Body of pancreas (tissue), 4 donors: ENCODE data around the gene GABRB1. TPM values are rescaled to one million over a fixed set of nuclear protein-coding genes. Genes with fewer than 3 reads are reported as not detected.

Experiments used
- ATAC-seq: fragments of 150-250 bp; one replicate; pipeline ENCODE4 v1.9.1; 2016
- DNase-seq, 4 donors: peaks; one replicate each; pipeline ENCODE4 v3.0.0-alpha.2; 2019
- H3K27ac ChIP-seq, 4 donors: fragments of 200-600 bp; sonication (generic); 1 replicate in 3 of 4; 2 replicates in 1 of 4; pipeline versions ENCODE4 v1.5.1 to v1.6.1; 2016 to 2019; ENCODE audit warnings: mild to moderate bottlenecking in 1 of 4, mixed read lengths in 1 of 4, moderate library complexity in 1 of 4
- H3K27me3 ChIP-seq, 2 donors: fragments of 200-600 bp; sonication (generic); one replicate each; pipeline ENCODE4 v1.6.0; 2016; ENCODE audit warnings: mild to moderate bottlenecking in 1 of 2
- H3K36me3 ChIP-seq, 2 donors: fragments of 200-600 bp; sonication (generic); replicated peaks in 1 of 2; 2 replicates each; pipeline ENCODE4 v1.5.1; 2016; ENCODE audit warnings: low read depth in 2 of 2; ENCODE audit not compliant: insufficient read depth in 1 of 2
- H3K4me1 ChIP-seq: fragments of 200-600 bp; sonication (generic); one replicate; pipeline ENCODE4 v1.6.0; 2016
- H3K4me3 ChIP-seq, 2 donors: fragments of 200-600 bp; sonication (generic); 1 replicate in 1 of 2; 2 replicates in 1 of 2; pipeline ENCODE4 v1.5.1; 2016 to 2019
- H3K9me3 ChIP-seq, 3 donors: fragments of 200-600 bp; sonication (generic); 1 replicate in 2 of 3; 2 replicates in 1 of 3; pipeline ENCODE4 v1.5.1; 2016
- CTCF ChIP-seq, 7 experiments: fragments of 450-650 bp in 4 of 7; fragments of 200-600 bp in 3 of 7; sonication (generic) in 3 of 7; IDR thresholded peaks; one replicate each; pipeline ENCODE4 v1.5.1; 2016 to 2019; ENCODE audit warnings: antibody characterized with exemption in 7 of 7
- POLR2A ChIP-seq, 3 donors: fragments of 450-650 bp; IDR thresholded peaks; one replicate each; pipeline ENCODE4 v1.6.1; 2016; ENCODE audit warnings: antibody characterized with exemption in 3 of 3, mild to moderate bottlenecking in 2 of 3
- WGBS, 2 donors: methylation state at CpG; one replicate each; pipeline ENCODE4 v1.1.5; 2017; 5-methylcytosine and 5-hydroxymethylcytosine counted together
- intact Hi-C: fragments of 100-400 bp; cut with DNase I; formaldehyde crosslinking; loops from one replicate; pipeline ENCODE4 v1.15.1; 2023
- total RNA-seq, 2 donors: library from RNA; depleted of rRNA; stranded (reverse); fragments of >200 nt; gene quantifications; one replicate each; pipeline ENCODE4 v1.1.0, GENCODE V29; 2016

The GABRB1 gene
- total RNA-seq, 2 donors from 2014 or later = not detected

DNA sequence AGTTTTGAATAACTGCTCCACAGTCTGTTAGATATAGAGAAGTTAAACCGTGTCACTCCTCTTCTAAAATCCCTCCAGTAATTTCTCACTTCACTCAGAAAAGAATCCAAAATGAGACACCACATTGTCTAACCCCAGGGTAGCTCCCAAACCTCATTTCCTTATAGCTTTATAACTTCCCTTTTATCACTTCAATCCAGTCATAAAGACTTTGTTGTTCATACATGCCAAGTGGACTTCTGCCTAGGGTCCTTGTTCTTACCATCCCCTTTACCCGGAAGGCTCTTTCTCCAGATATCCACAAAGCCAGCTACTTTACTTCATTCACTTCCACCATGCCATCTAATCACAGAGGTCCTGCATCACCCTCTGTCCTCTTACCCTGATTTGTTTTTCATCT is 156.2 kb downstream of the GABRB1 start:
- no peaks in the 10 kb centered on the region for H3K4me1 ChIP-seq
- intact Hi-C loops = no loop called here
- no peaks in the 10 kb centered on the region for H3K27me3 ChIP-seq
- no peak overlapping the region for H3K27ac ChIP-seq
- H3K4me3 ChIP-seq = no peak overlapping the region
- 74 to 78% methylated on average over 2 of the region's 2 CpGs for WGBS, 2 donors
- no peak for DNase-seq
- no peaks in the 10 kb centered on the region for H3K9me3 ChIP-seq
- TF ChIP-seq CTCF (IDR thresholded peaks at IDR 0.05) = no peak
- no peak for TF ChIP-seq POLR2A (IDR thresholded peaks at IDR 0.05)
- ATAC-seq = no peak
- no peaks in the 10 kb centered on the region for H3K36me3 ChIP-seq

GRCh38 chr4:47193179-47193578 is 161.8 kb downstream of the GABRB1 start:
- no peak for ATAC-seq
- intact Hi-C loops = no loop called here
- Histone ChIP-seq H3K27ac (no peak overlapping the region), H3K4me3 (no peak overlapping the region), H3K36me3 (no peaks in the 10 kb centered on the region), H3K4me1 (no peaks in the 10 kb centered on the region), H3K27me3 (no peaks in the 10 kb centered on the region), H3K9me3 (no peaks in the 10 kb centered on the region)
- 58 to 65% methylated on average over 6 of the region's 6 CpGs for WGBS, 2 donors
- no peak for TF ChIP-seq POLR2A (IDR thresholded peaks at IDR 0.05)
- TF ChIP-seq CTCF (IDR thresholded peaks at IDR 0.05) = no peak
- DNase-seq = no peak

DNA sequence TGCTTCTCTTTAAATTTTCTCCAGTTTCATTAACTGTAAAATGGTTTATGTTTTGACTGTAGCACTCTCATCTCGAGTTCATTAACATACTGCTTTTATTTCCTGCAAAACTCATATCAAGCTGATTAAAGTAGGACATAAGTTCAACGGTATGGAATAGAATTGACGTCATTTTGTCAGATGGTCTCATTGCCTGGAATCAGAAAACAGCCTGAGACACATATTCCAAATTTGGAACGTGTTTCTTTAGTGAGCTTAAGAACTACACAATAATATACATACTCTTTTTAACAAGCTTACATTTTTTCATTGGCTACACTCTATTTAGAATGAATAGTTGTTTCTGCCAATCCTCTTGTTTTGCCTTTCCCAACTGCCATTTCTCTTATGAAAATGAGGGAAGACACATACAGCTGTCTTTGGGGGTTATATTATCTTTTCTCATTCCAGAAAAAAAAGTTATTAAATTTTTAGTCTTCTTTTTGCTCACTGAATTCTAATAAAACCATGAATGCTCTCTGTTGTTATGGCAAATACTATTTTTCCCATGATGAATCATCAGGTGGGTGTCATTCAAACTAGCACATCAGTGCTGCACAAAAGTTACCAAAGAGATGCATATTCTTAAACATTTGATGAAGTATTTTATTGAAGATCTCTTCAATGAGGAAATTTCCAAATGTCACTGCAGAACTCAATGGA is 162.8 kb downstream of the GABRB1 start:
- ATAC-seq (no peak), DNase-seq (no peak)
- intact Hi-C loops = no loop called here
- WGBS, 2 donors = 51 to 59% methylated on average over 4 of the region's 4 CpGs
- Histone ChIP-seq H3K4me3 (no peak overlapping the region), H3K36me3 (no peaks in the 10 kb centered on the region), H3K27ac (no peak overlapping the region), H3K27me3 (no peaks in the 10 kb centered on the region), H3K9me3 (no peaks in the 10 kb centered on the region), H3K4me1 (no peaks in the 10 kb centered on the region)
- TF ChIP-seq POLR2A (IDR thresholded peaks at IDR 0.05) (no peak), CTCF (IDR thresholded peaks at IDR 0.05) (no peak)

DNA sequence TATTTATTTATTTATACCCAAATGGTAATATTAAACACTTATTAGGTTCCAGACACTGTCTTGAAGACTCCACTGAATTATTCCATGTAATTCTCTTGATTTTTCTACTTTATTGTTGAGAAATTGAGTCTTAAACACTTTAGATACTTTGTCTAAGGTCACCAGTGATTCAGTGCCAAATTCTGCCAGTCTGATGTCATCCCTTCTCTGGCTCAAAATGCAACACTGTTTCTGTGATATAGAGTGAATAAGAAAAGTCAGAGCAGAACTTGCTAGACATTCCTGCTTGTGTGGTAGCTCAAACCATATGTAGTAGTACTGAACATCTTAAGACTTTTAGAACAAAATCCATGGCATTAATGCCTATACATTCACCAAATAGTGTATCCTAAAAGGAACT is 164.3 kb downstream of the GABRB1 start:
- Histone ChIP-seq H3K36me3 (no peaks in the 10 kb centered on the region), H3K27ac (no peak overlapping the region), H3K9me3 (no peaks in the 10 kb centered on the region), H3K4me1 (no peaks in the 10 kb centered on the region), H3K27me3 (no peaks in the 10 kb centered on the region), H3K4me3 (no peak overlapping the region)
- no peak for ATAC-seq
- TF ChIP-seq POLR2A (IDR thresholded peaks at IDR 0.05) (no peak), CTCF (IDR thresholded peaks at IDR 0.05) (no peak)
- DNase-seq = no peak
- intact Hi-C loops = no loop called here

GRCh38 chr4:47198791-47199190 is 167.4 kb downstream of the GABRB1 start:
- Histone ChIP-seq H3K36me3 (no peaks in the 10 kb centered on the region), H3K27me3 (no peaks in the 10 kb centered on the region), H3K4me1 (no peaks in the 10 kb centered on the region), H3K4me3 (no peak overlapping the region), H3K9me3 (no peaks in the 10 kb centered on the region), H3K27ac (no peak overlapping the region)
- DNase-seq = no peak
- TF ChIP-seq POLR2A (IDR thresholded peaks at IDR 0.05) (no peak), CTCF (IDR thresholded peaks at IDR 0.05) (no peak)
- no peak for ATAC-seq
- intact Hi-C loops = no loop called here
- 44 to 45% methylated on average over 5 of the region's 5 CpGs for WGBS, 2 donors
